OCI-LY7 (cell line): Measurements from ENCODE around the gene GAPDHS.

Experiments
- EZH2phosphoT487 ChIP-seq: fragments of 200-600 bp; sonication (generic); IDR thresholded peaks from 2 replicates; pipeline ENCODE4 v1.6.1; 2018; ENCODE audit warnings: low read depth, borderline replicate concordance, mild to moderate bottlenecking, mixed run types, antibody characterized with exemption, low read length, moderate library complexity, mixed read lengths
- TF ChIP-seq, protein P1 (sequence below): fragments of 200-600 bp; sonication (generic); conservative IDR thresholded peaks from 2 replicates; pipeline ENCODE4 v1.5.1; 2014; ENCODE audit warnings: mild to moderate bottlenecking, antibody characterized with exemption, low read length, moderate library complexity, mixed read lengths

DNA sequence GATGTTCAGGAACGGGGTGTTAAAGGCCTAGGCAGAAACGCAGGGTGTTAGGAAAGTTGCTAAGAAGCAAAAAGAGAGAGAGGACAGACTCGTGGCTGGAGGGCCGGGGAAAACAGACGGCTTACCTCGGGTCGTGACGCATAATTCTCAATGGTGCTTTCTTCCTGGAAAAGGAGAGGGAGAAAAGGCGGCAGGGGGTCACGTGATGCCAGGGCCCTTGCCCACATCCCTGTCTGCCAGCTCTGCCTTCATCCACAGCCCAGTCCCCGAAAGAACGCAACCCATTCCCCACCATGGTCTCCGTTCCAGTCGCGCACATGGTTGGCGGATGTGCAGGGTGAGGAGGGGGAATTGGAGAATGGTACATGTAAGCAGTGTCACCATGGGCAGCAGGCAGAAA, 44.6 kb upstream of the GAPDHS start:
- no peak for TF ChIP-seq EZH2phosphoT487
- TF ChIP-seq, protein P1, sequence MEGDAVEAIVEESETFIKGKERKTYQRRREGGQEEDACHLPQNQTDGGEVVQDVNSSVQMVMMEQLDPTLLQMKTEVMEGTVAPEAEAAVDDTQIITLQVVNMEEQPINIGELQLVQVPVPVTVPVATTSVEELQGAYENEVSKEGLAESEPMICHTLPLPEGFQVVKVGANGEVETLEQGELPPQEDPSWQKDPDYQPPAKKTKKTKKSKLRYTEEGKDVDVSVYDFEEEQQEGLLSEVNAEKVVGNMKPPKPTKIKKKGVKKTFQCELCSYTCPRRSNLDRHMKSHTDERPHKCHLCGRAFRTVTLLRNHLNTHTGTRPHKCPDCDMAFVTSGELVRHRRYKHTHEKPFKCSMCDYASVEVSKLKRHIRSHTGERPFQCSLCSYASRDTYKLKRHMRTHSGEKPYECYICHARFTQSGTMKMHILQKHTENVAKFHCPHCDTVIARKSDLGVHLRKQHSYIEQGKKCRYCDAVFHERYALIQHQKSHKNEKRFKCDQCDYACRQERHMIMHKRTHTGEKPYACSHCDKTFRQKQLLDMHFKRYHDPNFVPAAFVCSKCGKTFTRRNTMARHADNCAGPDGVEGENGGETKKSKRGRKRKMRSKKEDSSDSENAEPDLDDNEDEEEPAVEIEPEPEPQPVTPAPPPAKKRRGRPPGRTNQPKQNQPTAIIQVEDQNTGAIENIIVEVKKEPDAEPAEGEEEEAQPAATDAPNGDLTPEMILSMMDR, result no peak
